HG02943 (cell line): ENCODE data around the gene ACSF3.

Source experiments
- ATAC-seq: cut with Tn5 transposase; IDR thresholded peaks from one replicate; pipeline ENCODE4 v1.9.1; 2021; ENCODE audit warnings: mild to moderate bottlenecking, low read depth, moderate library complexity; ENCODE audit not compliant: unreplicated experiment

The ACSF3 gene

DNA sequence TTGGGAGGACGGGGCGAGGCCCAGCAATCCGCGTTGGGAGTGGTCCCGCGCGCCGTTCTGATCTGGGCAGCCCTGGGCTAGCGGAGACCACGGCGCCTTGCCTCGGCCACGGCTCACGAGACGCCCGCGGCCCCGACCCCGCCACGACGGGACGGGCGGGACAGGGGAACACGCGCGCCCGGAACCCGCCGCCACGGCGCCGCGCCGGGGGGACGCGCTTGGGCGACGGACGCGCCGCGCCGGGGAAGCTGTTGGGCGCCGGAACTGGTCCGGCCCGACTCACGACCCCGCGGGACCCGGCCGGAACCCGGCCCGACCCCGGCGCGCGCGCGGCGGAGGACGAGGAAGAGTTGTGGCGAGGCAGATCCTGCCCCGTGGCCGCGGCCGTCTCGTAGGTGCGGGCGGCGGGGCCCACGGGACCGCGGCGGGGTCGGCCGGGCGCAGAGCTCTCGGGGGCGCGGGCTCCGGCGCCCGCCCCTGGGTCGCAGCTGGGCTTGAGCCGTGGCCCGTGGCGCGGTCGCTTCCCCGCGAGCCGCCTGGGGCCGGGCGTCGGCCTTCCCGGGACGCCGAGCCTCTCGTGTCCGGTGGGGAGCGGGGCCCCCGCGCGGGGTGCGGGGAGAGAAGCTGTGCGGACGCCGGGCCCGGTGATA lies at the start of gene ACSF3:
TSS of gene ACSF3 (plus strand) at position 251 of the 650 bp plus-strand sequence. CDS start 6,830 bp downstream, outside the sequence.
- no peak for ATAC-seq

DNA sequence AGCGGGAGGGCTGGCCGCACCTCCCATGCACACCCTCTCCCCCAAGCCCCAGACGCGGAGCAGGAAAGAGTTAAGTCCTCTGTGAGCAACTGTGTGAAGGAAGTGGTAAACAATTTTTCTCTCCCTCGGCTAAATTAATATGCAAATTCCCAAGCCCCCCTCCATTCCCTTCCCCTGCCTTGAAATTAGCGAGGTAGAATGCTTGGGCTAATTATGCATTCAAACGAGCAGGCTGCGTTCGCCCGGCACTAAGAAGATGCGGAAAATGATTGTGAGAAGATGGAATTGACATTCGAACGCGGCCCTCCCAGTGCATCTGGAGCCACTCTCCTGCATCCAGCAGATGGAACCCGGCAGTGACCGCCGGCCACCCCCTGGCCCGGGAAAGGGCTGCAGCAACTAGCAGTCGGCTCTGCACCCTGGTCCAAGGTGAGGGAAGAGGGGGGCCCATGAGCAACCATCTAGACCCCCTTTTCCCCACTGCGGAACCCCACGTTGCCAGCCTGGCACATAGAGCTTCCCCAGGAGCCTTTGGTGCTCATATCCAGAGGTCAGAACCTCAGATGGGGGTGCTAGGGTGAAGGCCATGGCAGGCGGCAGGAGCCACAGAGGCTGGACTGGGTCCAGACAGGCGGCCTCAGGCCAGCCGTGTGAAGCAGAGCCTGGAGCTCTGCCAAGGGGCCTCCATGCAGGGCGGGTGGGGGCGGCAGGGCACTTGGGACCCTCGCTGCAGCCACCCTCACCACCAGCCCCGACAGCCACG lies 49.1 kb upstream of the ACSF3 start:
- ATAC-seq = no peak

DNA sequence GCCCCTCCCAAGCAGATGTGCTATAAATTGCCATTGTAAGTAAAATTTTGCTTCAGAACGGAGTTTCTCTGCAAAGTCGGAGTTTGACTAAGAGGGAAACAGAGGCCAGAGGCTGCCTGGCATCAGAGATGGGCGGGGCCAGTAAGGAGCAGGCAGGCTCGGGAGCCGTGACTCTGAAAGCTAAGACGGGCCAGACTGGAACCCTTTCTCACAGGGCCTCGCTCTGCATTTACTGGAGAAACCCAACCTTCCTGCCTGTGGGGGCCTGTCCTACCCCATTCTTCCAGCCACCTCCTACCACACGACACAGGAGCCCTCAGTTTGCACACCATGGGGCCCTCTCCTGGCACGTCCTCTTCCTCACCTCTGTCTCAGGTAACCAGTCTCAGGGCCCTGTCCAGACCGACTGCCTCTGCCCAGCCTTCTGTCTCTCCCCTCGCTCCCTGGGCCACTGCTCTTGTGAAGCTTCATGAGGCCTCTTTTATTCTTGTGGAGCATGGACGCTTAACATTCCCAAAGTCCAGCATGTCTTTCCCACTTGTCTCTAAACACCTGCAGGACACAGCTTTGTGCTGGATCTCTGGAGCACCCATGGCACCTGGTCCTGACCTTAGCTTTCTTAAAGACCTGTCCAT lies 48.4 kb upstream of the ACSF3 start:
- ATAC-seq = no peak

DNA sequence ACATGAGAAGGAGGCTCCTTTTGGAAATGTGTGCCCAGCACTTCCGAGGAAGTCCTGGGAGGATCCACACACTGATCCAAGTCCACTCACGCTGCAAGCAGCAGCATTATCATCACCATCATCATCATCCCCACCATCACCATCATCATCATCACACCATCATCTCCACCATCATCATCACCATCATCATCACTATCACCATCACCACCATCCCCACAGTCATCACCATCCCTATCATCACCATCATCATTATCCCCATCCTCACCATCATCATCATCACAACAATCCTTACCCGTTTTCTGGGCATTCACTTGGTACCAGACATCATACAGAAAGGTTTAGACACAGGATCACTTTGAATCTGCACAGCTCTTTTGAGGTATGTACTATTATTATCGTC lies 47.8 kb upstream of the ACSF3 start:
- ATAC-seq = no peak

DNA sequence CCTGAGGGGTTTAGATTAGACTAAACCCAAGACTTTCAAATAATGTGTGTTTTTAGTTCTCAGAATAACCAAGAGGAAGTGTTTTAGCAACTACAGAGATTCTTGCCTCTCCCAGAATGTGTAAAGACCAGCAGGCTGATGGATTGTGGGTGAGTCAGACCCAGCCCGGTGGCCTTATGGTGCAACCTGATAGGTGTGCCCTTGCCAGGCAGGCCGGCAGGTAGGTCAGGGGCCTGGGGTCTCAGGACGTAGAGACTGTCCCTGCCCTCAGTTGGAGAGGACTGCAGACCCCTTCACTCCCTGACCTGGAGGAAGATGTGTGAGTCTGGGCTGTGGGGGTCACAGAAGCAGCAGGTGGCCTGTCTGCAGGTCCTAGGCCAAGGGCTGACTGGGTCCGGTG lies 47.2 kb upstream of the ACSF3 start:
- ATAC-seq = no peak

DNA sequence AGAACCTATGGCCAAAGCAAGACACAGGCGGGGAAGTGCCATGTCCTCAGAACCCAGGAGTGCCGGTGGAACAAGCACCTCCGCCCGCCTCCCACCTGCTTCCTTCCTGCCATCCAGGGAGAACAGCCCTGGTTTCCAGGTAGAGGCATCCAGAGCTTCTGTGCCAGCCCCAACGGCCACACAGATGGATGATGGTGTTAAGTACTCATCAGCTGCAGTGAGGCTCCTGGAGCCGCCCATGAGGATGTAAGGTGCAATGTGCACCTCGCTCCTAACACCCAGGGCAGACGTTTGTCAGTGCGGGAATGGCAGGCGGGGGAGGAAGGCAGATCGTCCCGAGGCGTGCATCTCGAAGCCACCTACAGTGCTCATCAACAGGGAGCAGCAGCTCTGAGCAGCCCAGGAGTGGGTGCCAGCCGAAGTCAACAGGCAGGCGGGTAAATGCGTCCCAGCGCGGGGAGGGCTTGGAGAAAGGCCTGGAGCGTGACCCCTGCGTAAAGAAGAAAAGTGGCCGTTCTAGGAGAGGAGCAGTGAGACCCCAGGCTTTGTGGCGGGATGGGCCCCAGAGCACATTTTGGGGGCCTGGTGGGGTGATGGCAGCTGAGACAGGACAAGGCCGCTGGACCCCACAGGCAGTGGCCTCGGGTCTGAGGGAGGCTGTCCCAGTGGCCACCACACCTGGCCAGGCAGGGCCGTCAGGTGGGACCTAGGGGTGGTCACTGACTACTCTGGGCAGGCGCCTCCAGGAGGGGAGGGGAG lies 46.1 kb upstream of the ACSF3 start:
- no peak for ATAC-seq

DNA sequence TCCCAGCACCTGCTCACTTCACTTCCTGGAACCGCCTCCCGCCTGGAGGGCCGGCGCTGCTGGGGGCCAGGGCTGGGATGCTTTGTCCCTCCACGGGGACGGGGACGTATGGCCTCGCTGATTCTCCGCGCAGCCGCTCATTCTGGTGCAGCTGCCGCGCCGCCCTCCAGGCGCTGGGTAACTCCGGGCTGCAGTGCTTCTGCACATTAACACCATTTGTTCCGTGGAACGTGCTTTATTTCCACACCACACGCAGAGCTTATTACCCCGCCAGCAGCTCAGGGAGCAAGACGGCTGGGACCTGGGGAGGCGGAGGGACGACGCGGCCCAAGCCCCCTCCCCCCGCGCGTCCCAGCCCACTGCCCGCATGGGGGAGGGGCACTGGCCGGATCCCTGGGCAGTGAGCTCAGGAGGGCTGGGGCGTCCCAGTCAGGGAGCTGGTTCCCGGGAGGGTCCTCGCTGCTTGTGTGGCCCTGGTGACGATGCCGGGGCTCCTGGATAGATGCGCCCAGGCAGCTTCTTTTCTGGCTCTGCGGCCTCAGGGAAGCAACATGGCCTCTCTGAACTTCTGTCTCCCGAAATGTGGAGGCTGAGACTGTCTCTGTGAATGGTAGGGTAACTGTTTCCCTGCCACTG lies 45.4 kb upstream of the ACSF3 start:
- ATAC-seq = no peak

DNA sequence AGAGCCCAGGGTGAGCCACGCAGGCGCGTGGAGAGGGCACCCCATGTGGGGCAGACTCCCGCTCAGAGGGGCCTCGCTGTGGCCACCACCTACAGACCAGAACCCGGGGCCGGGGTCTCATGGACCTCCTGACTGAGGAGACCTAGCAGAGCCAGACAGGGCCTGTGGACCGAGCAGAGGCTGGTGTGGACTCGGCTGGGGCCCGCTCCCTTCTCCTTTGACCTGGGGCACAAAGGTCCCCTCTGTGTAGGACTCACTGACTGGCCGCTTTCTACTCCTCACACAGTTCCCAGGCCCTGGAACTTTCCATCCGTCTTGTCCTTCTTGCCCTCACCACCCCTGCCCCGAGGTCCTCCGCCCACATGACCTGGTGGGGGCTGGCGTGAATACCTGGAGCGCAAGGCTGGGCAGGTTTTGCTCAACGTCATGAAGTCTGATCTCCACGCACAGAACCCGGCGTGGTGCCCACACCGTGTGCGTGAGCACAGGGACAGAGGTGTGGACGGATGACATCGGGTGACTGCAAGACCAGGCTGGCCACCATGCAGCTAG lies 44.7 kb upstream of the ACSF3 start:
- ATAC-seq = no peak

DNA sequence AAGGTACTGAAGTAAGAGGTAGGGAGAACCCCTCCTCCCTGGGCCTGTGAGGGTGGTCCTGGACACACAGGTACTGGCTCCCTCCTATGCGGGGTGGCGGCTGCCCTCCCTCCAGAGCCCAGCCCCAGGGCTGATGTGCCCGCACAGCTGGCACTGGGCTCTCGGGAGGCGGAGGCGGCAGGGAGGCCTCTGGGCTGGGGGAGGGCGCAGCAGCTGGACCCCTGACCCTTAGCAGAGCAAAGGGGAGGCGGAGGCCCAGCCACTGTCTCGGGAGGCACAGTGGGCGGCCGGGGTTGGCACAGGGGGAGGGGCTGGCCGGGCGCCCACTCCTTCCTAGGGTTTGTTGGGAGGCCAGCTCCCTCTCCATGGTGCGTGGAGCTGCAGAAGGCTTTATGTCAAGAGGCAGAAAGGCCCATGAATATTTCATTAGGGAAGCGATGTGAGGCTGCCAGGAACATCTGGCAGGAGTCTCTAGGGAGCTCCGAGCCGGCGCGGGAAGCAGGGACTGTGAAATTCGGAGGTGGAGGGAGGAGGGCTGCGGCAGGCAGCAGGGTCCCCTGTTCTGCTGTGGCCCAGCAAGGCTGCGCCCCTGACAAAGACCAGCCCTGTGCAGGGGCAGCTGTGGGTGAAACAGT lies 44.1 kb upstream of the ACSF3 start:
- no peak for ATAC-seq

DNA sequence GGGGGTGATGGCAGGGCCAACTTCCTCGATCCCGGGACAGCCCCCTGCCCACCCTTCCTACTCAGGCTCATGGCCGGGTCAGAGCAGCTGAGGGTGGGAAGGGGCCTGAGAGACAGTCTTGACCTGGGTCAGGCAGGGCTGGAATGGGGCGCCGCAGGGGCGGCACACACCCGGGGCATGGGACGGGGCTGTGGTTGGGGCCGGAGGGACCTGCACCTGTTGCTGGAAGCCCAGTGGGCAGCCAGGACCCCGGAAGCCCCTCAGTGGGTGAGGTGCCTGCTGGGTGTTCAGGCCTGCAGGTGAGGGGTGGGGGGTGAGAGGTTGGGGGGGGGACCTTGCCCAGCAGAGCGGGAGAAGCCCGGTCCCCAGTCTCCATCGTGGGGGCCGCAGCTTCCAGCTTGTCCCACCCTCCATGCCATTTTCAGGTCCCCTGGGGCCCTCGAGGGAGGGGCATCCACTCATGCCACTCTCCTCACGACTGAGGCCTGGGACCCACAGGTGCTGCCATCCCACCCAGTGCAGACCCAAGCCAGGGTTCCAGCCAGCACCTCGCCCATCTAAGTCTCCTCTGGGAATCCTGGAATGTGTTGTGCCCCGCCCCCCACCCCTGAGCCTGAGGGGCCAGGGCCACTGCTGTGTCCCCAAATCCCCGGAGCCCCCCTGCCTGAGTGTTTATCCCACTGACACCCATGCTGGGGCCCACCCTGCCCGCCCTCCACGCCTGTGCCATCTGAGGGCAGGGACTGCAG lies 43.4 kb upstream of the ACSF3 start:
- no peak for ATAC-seq

DNA sequence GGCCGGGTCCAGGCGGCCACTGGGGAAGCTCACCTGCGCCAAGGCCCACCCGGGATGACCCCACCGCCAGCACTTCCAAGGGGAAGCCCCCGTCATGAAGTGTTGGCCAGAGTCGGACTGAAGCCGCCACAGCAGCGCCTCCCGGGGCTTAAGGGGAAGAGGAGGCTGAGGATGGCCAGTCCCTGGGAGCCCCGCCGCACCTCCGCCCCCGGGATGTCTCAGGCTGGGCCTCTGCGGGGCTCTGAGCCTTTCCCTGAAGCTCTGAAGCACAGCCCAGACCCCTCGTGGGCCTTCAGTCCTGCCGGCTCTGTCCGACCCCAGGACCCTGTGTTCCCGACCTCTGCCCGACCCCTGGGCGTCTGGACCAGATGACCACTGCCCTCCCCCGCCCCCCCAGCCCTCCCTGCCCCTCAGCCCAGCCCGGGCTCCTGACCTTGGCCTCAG lies 42.8 kb upstream of the ACSF3 start:
- ATAC-seq = no peak

DNA sequence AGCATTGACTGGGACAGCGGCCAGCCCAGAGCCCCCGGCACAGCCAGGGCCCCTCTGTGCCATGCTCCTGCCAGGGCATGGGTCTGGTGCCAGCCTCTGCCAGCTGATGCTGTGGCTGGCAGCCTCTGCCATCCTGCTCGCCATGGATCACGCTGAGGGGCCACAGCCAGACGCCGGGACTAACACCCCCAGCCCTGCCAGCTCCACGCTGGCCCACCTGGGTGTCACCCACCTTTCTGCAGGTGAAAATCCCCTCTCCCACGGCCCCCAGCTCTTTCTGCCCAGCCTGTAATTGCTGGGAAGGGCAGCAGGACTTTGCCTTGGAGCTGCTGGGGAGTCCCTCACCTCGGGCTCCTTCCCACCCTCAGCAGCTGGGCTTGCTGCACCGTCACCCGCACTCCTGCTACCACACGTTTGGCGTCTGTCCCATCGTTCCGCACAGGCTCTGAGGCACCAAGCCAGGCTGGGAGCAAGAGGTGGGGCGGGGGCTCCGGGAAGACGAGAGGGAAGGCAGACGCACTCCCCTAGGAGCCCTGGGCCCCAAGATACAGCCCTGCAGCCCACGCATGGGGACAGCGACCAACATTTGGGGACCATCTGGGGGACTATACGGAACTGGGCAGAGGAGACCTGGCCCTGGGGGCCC lies 42.0 kb upstream of the ACSF3 start:
- no peak for ATAC-seq

DNA sequence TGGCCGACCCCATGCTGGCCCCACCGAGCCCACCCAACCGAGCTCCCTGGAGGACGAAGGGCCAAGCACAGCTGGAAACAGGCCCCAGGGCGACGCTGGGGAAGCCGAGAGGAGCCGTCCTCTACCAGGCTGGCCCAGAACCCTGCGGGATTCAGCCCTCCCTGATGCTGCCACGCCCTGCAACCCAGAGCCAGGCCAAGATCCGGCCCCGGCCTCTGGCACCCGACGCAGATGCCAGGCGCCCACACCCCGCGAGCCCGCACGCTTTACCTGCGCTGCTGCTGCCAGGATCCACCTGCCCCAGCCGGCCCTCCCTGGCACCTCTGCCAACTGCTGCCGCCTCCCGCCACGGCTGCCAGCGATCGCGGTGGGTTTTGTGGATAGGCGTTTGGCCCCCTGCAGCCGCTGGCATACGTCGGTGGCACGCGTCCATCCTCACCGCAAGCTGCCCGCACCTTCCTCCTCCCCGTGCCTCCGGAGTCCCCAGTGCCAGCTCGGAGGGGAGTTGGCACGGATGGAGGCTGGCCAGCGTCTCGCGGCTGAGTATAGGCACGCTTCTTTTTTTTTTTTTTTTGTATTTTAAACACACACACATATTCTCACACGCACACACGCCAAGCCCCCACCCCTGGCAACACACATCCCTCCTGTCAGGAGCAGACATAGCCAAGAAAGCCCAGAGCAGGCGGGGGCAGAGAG lies 41.3 kb upstream of the ACSF3 start:
- ATAC-seq = no peak

DNA sequence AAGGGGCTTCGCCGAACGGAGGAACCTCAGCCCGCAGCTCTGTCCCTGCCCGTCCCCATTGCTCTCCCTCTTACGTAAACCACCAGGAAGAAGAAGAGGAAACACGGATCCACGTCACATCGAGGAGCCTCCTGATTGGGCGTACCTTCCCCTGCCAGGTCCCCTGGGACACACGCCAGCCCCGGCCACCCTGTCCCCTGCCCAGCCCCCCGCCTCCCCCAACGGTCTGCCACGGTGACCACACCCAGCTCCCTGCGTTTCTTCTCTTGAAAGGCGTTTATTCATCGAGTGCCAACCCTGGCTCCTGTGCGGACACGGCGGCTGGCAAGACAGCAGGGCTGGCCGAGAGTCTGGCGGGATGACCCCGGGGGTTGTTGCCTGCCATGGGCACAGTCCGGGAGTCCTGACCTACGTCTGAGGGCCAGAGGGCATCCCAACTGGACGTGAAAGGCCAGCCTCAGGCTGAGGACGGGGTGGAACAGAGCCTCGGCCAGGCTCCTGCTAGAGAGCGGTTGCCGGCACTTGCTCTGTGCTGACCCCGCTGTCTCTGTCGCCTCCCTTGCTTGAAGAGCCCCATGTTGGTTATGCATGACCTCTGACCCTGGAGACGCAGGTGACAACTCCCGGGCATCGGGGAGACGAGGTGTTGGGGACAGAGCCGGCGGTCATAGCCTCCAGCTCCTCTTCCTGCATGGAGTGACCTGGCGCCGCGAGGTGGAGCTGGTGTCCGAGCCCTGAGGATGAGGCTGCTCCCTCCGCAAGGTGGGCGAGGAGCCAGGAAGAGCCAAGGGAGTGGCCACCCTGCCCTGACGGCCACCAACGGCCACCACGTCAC lies 40.5 kb upstream of the ACSF3 start:
- no peak for ATAC-seq

DNA sequence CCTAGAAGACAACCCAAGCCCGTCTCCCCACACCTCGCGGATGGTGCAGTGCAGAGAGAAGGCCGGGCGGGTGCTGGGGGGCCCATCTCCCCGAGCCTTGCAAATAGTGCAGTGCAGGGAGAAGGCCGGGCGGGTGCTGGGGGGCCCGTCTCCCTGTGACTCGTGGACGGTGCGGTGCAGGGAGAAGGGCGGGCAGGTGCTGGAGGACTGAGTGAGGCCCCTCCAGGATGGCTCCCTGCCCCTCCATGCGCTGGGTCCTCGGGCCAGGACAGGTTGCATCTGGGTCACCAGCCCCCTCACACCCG lies 40.0 kb upstream of the ACSF3 start:
- ATAC-seq = no peak

DNA sequence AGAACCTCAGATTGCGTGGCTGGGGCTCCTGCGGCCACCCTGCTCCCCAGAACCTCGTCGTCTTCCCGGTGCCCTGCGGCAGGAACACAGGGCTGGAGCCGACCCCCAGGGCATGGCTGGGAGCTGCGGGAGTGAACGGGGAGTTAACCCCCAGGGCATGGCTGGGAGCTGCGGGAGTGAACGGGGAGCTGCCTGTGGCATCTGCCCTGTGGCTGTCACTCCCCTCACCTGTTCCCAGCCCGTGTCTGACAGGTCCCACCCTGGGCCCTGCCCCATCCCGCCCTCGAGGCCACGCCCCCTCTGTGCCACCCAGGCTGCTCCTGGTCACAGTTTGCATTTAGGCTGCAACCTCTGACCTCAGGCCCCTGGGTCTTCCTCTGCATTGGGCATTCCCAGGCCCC lies 39.4 kb upstream of the ACSF3 start:
- no peak for ATAC-seq

DNA sequence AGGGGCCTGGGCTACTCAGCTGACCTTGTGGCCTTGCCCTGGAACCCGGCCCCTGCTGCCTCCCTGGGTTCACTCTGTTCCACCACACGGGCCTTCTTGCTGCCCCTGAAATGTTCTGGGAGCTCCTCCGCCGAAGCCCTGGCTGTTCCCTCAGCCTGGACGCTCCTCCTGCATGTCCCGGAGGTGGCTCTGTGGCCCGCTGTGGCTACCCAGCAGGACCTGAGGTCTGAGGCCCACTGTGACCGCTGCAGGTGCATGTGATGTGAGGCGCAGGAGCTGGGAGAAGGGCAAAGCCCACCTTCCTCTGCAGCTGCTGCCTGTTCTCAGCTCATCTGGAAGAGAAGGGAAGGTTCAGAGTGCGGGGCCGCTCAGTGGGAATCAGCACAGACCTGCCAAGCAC lies 38.9 kb upstream of the ACSF3 start:
- ATAC-seq = no peak
